Embryonic facial prominence (tissue), 1 donor: Measurements from ENCODE around the gene SURF1.
"Not testable (repeated sequence)": the region's sequence is repeated elsewhere in the genome, so short reads cannot be mapped to it uniquely, and the experiment has no call there.

ENCODE experiments used
- DNase-seq: peaks from one replicate; pipeline ENCODE4 v3.0.0-alpha.2; 2016; ENCODE audit errors: extremely low spot score

SURF1 gene

GRCh38 chr9:133344979-133345378, 11.3 kb downstream of the SURF1 start:
- DNase-seq, result no peak

- no peak for DNase-seq
These were observed 12.2 kb downstream of the SURF1 start for GRCh38 chr9:133344071-133344470.

- DNase-seq, result no peak
These were observed 13.7 kb downstream of the SURF1 start for GRCh38 chr9:133342570-133342969.

- DNase-seq, result no peak
These were observed 14.2 kb downstream of the SURF1 start for GRCh38 chr9:133342069-133342406.

- DNase-seq, result no peak
These were observed 14.8 kb downstream of the SURF1 start for GRCh38 chr9:133341369-133342068.

- no peak for DNase-seq
These were observed 15.4 kb downstream of the SURF1 start for GRCh38 chr9:133340916-133341315.

GRCh38 chr9:133340256-133340655, 16.0 kb downstream of the SURF1 start:
- DNase-seq, result no peak

- DNase-seq, result no peak
These were observed 16.6 kb downstream of the SURF1 start for GRCh38 chr9:133339641-133340040.

GRCh38 chr9:133335924-133336811, 20.1 kb downstream of the SURF1 start, which contains the start of gene SURF6:
TSS of gene SURF6 (minus strand) at chr9:133336188. CDS start at chr9:133336132, 56 bp downstream.
- DNase-seq, result peak; percentile 78

GRCh38 chr9:133334888-133335287, 21.4 kb downstream of the SURF1 start:
- DNase-seq, result not testable (repeated sequence)

GRCh38 chr9:133334161-133334560, 22.1 kb downstream of the SURF1 start:
- no peak for DNase-seq

- no peak for DNase-seq
These were observed 22.7 kb downstream of the SURF1 start for GRCh38 chr9:133333566-133333965.

GRCh38 chr9:133333011-133333410, 23.3 kb downstream of the SURF1 start:
- DNase-seq, result no peak

- DNase-seq, result no peak
These were observed 23.9 kb downstream of the SURF1 start for GRCh38 chr9:133332381-133332730.

GRCh38 chr9:133331641-133332380, 24.5 kb downstream of the SURF1 start:
- DNase-seq, result no peak

- no peak for DNase-seq
These were observed 25.1 kb downstream of the SURF1 start for GRCh38 chr9:133331221-133331620.

GRCh38 chr9:133329306-133330156, 26.8 kb downstream of the SURF1 start:
- DNase-seq, result not testable (repeated sequence)

GRCh38 chr9:133327834-133328484, 28.3 kb downstream of the SURF1 start:
- DNase-seq, result no peak

GRCh38 chr9:133327021-133327420, 29.3 kb downstream of the SURF1 start:
- not testable (repeated sequence) for DNase-seq

- DNase-seq, result no peak
These were observed 32.1 kb downstream of the SURF1 start for GRCh38 chr9:133323991-133324703.
